ENCODE data around the gene BICRAL.
A peak's percentile ranks its signal among the peaks of the same experiment; 100 is the strongest.
"Not testable (repeated sequence)": the region's sequence is repeated elsewhere in the genome, so short reads cannot be mapped to it uniquely, and the experiment has no call there.

Gene BICRAL

DNA sequence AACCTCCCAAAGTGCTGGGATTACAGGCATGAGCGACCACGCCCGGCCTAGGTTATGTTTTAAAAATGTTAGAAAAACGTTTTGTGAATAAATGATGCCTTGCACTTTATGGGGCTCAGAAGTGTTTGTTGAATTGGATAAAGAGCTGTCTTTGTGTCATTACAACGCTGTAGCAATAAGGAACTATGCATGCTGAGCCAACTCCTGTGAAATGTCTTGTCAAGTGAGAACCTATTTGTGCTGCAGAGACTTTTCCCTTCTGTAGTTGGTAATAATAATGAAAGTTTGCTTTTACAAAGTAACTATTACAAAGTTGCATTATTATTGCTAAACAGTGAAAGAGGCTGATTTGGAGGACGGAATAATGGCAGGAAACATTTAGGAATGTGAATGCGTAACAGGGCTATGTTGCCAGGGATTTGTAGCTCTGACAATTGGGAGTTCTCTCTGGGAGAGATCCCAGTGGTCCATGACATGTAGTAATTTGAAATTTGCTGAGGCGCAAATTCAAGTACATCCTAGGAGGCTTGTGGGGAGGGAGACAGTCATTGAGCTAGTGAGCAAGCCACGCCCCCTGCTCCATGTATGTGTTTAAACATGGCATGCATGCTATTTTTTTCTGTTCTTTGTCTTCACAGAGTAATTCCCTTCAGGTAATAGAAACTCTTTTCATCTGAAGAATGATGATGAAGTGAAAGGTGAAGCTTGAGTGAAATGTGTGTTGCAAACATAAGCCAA is 16.8 kb upstream of the BICRAL start:
- DNase-seq (ENCODE audit: low read depth in 3 of 3) = no peak

DNA sequence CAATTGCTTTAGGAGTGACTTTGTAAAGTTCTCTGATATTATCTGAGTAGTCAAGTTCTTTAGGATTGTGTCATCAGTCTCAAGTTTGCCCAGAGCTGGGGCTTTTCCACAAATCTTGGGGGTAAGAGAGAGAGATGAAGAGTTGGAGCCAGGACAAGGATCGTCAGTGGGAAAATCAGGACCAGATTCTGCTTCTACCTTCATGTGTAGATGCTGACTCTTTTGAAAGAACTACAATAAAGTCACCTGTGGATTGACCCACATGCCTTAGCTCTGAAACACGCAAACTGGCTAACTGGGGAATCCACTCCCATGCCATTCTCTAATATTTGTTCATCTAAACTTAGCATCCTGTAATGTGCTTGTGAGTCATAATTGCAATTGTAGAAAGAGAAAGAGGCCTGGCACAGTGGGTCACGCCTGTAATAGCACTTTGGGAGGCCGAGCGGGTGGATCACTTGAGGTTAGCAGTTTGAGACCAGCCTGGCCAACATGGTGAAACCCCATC is 15.6 kb upstream of the BICRAL start:
- DNase-seq (ENCODE audit: low read depth in 3 of 3) = no peak

DNA sequence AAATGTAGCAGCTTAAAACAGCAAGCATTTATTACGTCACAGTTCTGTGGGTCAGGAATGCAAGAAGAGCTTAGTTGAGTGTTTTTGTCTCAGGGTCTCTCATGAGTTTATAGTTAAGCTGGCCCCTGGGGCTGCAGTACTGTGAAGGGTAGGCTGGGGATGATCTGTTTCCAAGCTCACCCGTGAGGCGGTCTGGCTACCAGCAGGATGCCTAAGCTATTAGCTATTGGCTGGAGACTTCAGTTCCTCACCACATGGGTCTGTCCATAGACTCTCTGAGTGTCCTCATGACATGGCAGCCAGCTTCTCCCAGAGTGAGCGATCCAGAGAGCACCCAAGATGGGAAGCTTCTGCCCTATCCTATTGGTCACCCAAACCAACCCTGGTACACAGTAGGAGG is 12.8 kb upstream of the BICRAL start:
- no peak for DNase-seq (ENCODE audit: low read depth in 3 of 3)

DNA sequence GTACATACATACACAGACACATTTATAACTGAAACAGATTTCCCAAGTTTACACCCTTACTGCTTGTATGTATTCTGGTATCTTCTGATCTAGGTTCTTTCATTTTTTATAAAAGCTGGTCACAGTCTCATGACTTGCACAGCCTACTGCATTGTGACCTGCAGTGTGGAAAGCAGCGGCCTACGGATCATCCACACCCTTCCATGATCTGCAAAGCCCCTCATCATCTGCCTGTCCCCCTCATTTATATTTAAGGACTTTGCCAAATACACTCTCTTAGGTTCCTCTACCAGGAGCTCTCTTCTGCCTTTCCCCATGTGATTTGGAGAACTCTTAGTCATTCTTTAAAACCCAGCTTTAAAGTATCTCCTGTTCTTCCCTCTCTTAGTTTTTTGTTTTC is 12.0 kb upstream of the BICRAL start:
- no peak for DNase-seq (ENCODE audit: low read depth in 3 of 3)

DNA sequence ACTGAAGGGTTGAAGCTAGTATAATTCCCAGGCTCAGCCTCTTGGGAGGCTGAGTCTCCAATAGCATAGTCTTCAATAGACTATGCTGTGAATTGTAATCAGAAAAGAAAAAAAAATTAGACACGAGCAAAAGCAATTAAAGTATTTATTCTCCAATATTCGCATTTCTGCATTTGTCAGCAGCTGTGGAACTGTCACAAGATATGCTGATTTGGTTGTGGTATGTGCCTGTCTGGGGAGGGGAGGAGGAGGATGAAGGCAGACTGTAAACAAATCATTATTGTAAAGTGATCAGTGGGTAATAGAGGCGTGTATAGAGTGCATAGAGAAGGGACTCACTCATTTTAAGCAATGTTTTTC is 10.1 kb upstream of the BICRAL start:
- DNase-seq (ENCODE audit: low read depth in 3 of 3) = no peak

DNA sequence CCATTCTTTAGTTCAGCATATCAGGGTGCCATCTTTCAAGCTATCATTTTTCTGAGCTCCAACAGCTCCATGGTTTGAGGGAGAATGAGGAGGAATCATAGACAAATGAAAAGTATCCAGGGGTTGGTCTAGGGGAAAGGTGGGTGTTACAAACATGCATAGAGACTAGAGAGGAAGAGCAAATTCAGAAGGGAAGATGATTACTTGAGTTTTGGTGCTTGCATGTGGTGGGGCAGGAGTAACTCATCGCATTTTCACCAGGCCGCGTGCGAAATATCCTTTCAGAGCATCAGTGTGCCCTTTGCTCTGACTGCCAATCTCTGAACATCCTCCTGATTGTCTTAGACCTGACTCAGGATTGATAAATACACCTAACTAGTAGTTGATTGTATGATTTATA is 7.7 kb upstream of the BICRAL start:
- no peak for DNase-seq (ENCODE audit: low read depth in 3 of 3)

DNA sequence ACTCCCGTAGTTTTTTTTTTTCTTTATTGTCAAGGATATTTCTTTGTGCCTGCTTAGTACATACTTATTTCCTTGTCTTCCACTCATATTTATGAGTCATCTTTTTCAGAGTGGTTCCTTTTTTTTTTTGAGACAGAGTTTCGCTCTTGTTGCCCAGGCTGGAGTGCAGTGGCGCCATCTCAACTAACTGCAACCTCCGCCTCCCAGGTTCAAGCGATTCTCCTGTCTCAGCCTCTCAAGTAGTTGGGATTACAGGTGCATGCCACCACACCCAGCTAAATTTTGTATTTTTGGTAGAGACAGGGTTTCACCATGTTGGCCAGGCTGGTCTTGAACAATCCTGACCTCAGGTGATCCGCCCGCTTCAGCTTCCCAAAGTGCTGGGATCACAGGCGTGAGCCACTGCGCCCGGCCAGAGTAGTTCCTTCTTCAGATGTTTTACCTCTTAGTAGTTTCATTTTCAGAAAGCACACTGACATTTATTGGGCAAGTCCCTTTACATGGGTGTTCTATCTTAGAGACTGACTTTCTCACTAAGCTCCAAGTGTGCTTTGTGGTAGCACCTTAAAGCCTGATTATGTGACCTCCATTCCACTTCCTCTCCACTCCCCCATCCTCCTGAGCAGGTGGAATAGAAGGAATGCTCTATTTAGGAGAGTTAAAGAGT is 6.9 kb upstream of the BICRAL start:
- DNase-seq (ENCODE audit: low read depth in 3 of 3) = not testable (repeated sequence)

DNA sequence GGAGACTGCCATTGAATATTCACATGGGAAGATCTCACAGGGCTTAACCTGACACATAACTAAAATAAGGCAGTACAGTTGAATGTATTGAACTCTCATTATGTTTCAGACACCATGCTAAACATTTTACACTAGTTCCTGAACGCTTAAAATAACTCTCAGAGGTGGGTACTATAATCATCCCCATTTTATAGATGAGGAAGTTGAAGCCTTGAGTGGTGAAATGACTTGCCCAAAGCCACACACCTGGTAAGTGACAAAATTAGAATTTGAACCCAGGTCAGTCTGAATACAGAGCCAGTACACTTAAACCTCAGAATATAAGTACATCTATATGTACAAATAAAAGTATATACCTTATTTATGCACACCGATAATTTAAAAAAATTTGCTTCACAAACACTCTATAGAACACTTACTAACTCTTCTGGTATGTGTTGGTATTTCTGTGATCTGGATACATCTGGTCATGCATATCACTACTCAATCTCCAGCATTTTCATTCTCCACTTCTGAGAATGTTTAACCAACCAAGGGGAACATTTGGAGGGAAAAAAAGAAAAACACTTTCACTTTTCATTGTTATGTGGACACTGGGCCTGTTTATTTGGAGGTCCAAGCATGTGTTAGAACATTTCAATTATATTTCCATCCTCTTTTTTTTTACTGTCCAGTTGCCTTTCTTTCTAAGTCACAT is 4.6 kb upstream of the BICRAL start:
- no peak for DNase-seq (ENCODE audit: low read depth in 3 of 3)

DNA sequence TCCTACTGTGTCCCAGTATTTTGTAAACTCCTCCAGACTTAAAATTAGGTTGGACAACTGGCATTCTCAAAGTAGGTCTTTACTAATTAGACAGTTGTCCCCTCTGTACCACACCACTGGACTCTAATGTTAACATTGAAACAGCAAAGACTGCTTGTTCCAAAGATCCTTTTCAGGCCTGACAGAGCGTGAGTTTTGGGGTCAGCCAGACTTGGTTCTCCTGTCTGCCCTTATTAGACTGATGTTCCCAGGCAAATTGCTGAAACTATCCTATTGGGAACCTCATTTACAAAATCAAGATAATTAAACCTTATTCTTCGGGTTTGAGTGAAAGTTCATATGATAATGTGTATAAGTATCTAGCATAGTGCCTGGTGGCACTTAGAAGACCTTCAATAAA is 3.7 kb upstream of the BICRAL start:
- DNase-seq (ENCODE audit: low read depth in 3 of 3) = no peak

DNA sequence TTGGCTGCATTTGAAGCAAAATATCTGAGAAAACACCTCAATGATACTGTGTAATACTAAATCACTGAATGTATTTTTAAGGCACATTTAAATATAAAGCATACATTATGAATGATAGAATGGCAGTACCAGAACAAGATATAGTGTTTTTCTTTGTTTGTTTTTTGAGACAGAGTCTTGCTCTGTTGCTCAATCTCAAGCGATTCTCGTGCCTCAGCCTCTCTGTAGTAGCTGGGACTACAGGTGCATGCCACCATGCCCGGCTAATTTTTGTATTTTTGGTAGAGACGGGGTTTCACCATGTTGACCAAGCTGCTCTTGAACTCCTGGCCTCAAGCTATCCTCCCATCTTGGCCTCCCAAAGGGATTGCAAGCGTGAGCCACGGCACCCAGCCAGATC is 2.3 kb upstream of the BICRAL start:
- no peak for DNase-seq (ENCODE audit: low read depth in 3 of 3)

DNA sequence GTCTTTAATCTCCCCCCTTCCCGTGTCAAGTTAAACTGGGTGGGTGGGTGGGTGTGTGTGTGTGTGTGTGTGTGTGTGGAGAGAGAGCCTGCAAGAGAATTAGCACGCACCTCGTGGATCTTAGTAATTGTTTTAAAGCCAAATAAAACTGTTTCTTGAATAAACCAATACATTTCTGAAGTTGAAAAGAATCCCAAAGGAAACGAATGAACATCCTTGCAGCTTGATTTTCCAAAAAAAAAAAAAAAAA is 381 bp upstream of the BICRAL start:
- DNase-seq (ENCODE audit: low read depth in 3 of 3) = no peak

DNA sequence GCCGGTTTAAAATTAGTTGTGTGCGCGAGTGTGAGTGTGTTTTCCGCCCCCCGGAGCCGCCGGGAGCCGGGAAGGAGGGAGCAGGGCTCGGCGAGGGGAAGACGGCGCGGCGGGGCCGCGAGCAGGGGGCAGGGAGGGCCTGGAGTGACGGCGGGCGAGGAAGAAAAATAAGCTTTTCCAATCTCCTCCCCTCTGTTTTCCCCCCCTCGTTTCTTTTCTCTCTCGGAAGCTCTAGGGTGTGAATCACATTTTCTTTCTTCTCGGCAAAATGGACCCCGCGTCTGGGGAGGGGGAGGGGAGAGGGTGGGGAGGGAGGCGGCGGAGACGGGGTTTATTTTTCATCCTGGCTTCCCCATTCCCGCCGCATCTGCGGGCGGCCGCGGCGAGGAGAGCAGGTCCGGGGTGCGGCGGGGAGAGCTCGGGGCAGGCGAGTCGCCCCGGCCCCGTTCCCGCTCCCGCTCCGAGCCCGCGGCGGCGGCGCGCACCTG is 881 bp downstream of the BICRAL start:
- DNase-seq (ENCODE audit: low read depth in 3 of 3) = peak; percentile 45 to 59 (median 58)

DNA sequence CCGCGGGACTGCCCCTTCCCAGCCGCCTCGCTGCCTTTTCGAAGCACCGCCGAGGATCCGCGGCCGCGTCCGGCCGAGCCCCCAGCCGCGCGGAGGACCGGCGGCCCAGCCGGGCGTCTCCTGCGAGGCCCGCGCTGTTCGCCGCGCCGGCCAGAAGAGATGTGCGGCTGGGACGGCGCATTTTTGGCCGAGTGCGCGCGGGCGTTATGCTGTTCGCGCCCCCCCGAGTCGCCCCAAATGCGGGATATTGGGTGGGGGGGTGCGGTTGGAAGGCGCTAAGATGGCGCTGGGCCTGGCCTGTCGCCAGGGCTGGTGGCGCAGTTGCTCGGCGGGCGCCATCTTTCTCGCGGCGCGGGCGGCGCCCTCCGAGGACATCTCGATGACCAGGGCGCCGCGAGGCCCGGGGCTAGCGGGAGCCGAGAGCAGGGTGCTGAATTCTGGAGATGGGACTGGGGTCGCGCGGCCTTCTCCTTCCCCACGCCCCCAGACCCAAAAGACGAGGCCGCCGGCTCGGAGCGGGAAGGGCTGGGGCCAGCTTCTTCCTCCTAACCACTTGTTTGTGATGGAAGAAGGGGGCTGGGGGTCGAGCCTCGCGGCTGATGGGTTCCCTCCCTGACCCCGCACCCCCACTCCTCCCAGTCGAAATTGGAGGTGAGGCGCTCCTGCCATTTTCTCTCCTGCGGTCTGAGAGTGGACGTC is 1.5 kb downstream of the BICRAL start:
- DNase-seq (ENCODE audit: low read depth in 3 of 3) = peak; percentile 55 to 59 (median 58)

DNA sequence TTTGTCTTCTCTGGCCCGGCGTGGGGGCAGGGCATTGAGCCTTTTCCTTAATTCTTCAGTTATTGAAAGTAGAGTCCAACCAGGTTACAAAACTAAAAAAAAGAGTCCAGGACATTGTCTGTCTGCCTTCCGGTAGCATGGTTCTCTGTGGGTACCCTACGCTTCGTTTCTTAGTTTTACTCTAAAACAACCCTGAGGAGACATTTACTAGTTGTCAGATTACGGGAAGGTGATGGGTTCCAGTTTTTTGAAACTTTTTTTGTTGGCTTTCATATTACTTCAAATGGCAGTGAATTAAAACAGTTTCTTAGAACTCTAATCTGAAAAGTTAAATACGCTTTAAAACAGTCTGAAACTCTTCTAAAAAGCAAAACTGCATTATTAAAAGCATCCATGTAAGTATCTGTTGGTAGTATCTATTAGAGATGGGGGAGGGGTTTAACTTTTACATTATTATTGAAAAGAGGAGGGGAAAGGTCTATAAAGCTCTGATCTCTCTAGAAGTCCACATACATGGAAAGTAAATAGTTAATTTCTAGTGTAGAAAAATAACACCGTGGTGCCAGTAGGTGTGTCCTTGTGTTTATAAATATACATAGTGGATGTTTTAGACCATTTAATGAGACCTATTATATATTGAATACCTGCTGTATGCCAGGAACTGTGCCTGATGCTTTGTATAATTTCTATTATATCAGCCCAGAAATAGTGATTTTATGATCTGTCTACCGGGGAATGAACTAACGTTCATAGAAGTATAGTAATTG is 2.2 kb downstream of the BICRAL start:
- no peak for DNase-seq (ENCODE audit: low read depth in 3 of 3)

DNA sequence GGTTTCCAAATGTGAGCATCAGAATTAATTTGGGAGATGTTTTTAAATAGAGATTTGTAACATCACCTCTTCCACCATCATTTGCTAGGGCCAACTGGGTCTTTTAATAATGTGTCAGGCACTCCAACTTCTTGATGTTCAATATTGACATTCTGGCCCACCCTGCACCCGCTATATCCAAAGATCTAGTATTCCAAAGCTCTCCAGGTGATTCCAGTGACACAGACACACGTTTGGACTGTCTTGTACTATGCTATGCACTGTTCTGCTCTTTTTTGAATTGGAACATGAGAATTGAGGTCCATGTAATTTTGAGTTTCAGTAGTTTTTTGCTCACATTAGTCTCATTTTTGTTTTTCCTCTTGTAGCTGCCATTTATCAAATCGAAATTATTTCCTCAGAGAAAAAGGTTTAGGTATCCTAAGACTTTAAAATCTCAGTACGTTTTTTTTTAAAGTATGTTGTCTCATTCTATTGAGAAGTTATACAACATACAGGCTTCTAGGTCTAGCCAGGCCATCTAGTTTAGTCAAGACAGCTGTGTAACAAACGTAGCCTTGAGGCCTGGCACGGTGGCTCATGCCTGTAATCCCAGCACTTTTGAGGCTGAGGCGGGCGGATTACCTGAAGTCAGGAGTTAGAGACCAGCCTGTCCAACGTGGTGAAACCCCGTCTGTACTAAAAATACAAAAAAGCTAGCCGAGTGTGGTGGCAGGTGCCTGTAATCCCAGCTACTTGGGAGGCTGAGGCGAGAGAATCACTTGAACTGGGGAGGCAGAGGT is 3.1 kb downstream of the BICRAL start:
- DNase-seq (ENCODE audit: low read depth in 3 of 3) = no peak

DNA sequence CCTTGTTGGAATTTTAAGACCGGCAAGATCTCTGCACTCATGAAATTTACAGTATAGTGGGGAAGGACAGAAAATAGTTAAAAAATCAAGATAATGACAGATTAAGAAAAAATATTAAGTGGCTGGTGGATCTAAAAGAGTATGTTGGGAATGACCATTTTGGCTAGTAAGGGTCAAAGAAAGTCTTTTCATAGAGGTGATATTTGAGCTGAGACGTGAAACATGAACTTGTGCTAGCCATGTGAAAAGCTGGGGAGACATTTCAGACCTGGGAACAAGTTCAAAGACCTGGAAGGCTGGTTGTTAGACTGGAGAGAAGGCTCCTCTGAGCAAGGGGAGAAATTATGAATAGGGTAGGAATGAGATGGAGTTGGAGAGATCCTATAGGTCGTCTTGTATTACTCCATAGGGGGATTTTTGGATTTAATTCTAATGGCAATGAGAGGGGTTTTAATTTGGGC is 4.7 kb downstream of the BICRAL start:
- DNase-seq (ENCODE audit: low read depth in 3 of 3) = no peak

DNA sequence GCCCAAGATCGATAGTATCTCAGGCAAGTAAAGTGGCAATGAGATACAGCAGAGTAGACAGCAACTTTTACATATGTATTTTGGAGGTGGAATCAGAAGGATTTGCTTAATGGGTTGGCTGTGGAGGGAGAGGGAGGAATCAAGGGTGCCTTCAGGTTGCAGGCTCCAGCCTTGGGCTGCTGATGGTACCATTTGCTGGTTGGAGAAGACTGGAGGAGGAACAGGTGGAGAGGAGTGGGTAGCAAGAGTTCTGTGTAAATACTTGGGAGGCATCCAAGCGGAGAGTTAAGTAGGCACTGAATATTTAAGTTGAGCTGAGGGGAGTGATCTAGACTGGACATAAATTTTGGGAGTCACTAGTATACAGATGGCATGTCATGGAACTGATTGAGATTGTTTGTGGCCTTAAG is 5.2 kb downstream of the BICRAL start:
- DNase-seq (ENCODE audit: low read depth in 3 of 3) = no peak

DNA sequence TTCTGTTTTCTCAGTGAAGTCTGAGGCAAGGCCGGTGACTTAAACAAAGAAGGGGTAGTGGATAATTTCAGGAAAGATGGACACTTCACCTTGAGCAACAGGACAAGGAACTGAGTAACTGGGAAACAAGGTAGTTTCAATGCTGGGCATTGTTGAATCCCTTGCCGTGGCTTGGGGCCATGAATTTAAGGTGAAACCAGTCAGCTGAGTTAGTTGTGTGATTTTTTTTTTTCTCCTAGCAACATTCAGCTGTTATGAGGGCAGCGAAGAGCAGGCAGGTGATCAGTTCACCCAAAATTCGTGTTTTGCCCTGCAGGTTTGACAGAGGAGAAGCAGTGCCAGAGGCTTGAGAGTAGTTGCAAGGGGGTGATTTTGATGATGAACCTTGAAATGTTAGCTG is 6.8 kb downstream of the BICRAL start:
- no peak for DNase-seq (ENCODE audit: low read depth in 3 of 3)

DNA sequence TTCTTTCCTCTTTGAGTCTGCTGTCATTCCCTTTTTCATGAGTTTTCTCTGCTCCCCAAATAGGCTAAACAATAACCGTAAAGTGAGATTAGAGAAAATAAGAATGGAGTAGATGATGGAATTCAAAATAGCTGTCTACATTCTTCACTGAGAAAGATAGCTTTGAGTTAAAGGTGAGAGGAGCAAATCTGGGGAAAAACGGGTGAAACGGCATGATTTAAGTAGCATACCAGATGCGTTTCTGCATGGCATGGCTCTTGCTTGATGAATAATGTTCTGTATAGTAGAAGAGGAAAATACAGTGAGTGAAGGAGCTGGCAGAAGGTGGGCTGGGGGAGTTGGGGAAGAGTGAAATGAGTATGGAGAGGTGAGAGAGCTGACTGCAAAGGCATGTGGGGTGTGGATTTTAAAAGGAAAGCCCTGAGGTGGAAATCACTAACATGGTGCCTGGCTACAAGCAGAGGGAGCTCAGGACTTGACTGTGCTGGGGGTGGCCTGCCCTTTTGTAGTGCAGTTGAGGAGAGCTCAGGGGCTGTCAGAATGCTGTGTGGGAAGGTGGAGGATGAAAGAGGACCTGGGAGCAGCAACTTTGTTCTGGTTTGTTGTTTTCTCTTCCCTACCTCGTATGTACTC is 8.8 kb downstream of the BICRAL start:
- no peak for DNase-seq (ENCODE audit: low read depth in 3 of 3)

DNA sequence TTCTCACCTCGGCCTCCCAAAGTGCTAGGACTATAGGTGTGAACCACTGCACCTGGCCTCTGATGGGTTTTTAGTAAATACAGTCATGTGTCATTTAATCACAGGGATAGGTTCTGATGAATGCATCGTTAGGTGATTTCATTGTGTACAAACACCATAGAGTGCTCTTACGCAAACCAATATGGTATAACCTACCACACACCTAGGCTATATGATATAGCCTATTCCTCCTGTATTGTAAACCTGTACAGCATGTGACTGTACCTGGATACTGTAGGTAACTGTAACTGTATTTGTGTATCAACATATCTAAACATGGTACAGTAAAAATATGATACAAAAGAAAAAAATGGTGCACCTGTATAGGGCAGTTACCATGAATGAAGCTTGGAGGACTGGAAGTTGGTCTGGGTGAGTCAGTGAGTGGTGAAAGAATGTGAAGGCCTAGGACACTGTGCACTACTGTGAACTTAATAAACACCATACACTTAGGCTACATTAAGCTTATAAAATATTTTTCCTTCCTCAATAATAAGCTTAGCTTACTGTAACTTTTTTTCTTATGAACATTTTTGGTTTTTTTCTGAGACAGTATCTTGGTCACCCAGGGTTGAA is 10.0 kb downstream of the BICRAL start:
- no peak for DNase-seq (ENCODE audit: low read depth in 3 of 3)
